ENCODE measurements around the gene FAM221B. TPM values are rescaled to one million over a fixed set of nuclear protein-coding genes. Genes with fewer than 3 reads are reported as not detected.
A peak's percentile ranks its signal among the peaks of the same experiment; 100 is the strongest.

Gene FAM221B
- total and polyA plus RNA-seq, 2 of the 4 experiments (the other 2 are of a cell fraction): not detected

DNA sequence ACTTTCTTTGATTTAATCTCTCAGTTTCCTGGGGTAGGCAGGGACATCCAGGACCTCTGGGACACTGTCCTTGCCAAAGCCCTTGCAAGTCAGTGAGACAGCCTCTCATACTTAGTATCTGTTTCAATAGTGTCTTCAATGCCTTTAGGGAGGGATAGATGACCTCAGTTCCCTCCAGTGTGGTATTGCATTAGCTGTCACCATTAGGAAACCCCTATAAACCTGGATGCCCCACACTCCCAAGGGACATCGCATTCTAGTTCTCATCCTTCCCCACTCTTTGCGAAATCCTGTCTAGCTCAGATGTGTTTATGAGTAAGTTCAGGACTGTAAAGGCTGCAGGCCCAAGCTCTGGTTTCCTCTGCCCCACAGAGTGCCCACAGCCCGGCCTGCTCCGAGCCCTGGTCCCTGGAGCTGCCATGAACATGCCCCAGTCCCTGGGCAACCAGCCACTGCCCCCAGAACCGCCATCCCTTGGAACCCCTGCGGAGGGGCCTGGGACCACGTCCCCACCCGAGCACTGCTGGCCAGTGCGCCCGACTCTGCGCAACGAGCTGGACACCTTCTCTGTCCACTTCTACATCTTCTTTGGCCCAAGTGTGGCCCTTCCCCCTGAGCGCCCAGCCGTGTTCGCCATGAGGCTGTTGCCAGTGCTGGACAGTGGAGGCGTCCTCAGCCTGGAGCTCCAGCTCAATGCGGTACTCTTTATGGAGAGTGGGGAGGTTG, 13.7 kb upstream of the FAM221B start:
- H2BK15ac ChIP-seq (ENCODE audit: low read depth, low read length): no peak overlapping the region
- TF ChIP-seq SMC3 (IDR thresholded peaks at IDR 0.05; ENCODE audit: low read depth, low read length): no peak
- TF ChIP-seq CEBPB (IDR thresholded peaks at IDR 0.05; ENCODE audit: low read depth, low read length): no peak
- TF ChIP-seq, protein P1, sequence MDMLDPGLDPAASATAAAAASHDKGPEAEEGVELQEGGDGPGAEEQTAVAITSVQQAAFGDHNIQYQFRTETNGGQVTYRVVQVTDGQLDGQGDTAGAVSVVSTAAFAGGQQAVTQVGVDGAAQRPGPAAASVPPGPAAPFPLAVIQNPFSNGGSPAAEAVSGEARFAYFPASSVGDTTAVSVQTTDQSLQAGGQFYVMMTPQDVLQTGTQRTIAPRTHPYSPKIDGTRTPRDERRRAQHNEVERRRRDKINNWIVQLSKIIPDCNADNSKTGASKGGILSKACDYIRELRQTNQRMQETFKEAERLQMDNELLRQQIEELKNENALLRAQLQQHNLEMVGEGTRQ (IDR thresholded peaks at IDR 0.05; ENCODE audit: low read depth, low read length): no peak
- no peak for TF ChIP-seq MXI1 (IDR thresholded peaks at IDR 0.05; ENCODE audit: borderline replicate concordance, low read depth, low read length)
- TF ChIP-seq RAD21 (IDR thresholded peaks at IDR 0.05; ENCODE audit: low read length): no peak
- TF ChIP-seq, protein P2, sequence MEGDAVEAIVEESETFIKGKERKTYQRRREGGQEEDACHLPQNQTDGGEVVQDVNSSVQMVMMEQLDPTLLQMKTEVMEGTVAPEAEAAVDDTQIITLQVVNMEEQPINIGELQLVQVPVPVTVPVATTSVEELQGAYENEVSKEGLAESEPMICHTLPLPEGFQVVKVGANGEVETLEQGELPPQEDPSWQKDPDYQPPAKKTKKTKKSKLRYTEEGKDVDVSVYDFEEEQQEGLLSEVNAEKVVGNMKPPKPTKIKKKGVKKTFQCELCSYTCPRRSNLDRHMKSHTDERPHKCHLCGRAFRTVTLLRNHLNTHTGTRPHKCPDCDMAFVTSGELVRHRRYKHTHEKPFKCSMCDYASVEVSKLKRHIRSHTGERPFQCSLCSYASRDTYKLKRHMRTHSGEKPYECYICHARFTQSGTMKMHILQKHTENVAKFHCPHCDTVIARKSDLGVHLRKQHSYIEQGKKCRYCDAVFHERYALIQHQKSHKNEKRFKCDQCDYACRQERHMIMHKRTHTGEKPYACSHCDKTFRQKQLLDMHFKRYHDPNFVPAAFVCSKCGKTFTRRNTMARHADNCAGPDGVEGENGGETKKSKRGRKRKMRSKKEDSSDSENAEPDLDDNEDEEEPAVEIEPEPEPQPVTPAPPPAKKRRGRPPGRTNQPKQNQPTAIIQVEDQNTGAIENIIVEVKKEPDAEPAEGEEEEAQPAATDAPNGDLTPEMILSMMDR (conservative IDR thresholded peaks at IDR 0.05; ENCODE audit: low read depth, low read length): no peak
- intact Hi-C loops (cut with micrococcal nuclease) (no loop called here), in situ Hi-C loops (cut with MboI; ENCODE audit: low sequenced_read_pairs) (no loop called here), dilution Hi-C loops (cut with HindIII; ENCODE audit: low sequenced_read_pairs, unreplicated experiment) (no loop called here)
- peaks cover 21% of the 10 kb centered on the region for H3K9me1 ChIP-seq (ENCODE audit: insufficient read depth, low read length)
- H2BK20ac ChIP-seq (ENCODE audit: low read depth, low read length): no peak overlapping the region
- H3K27me3 ChIP-seq (ENCODE audit: control insufficient read depth, insufficient read depth, low read length): no peaks in the 10 kb centered on the region
- H3K36me3 ChIP-seq (ENCODE audit: control insufficient read depth, insufficient read depth, low read length): peaks cover 7% of the 10 kb centered on the region
- peaks cover 9% of the 10 kb centered on the region; the same call in 1 of the 2 replicates for H4K20me1 ChIP-seq (ENCODE audit: insufficient read depth, low read length)
- H3K27ac ChIP-seq (ENCODE audit: insufficient read depth, low read length): no peak overlapping the region
- H4K5ac ChIP-seq (ENCODE audit: low read depth, low read length): no peak overlapping the region
- H2AK9ac ChIP-seq (replicated peaks; ENCODE audit: low read depth, low read length, poor library complexity): peak overlapping the region; percentile 25
- no peak overlapping the region for H3K23ac ChIP-seq (ENCODE audit: low read depth, low read length)
- ChIA-PET CTCF (no interaction called here), POLR2A (ENCODE audit: unreplicated experiment) (no interaction called here)
- H3K18ac ChIP-seq (ENCODE audit: low read depth, low read length): no peak overlapping the region
- no peak overlapping the region for H4K91ac ChIP-seq (ENCODE audit: insufficient read depth, low read depth, low read length)
- ATAC-seq (ENCODE audit: low read depth) (no peak), DNase-seq (no peak)
- H3K4me1 ChIP-seq (ENCODE audit: control insufficient read depth, insufficient read depth, low read length): peaks cover 17% of the 10 kb centered on the region
- no peak overlapping the region for H3K14ac ChIP-seq (replicated peaks; ENCODE audit: low read depth, low read length)
- H4K8ac ChIP-seq (ENCODE audit: low read depth in 2 of 2, low read length in 2 of 2): no peak overlapping the region
- no peak overlapping the region for H3K56ac ChIP-seq (ENCODE audit: extremely low read depth, insufficient read depth, low read length)
- H2BK5ac ChIP-seq (ENCODE audit: low read depth, low read length, poor library complexity, severe bottlenecking): no peak overlapping the region
- peak overlapping the region; percentile 14; the same call in 1 of the 2 replicates for H3K4ac ChIP-seq (ENCODE audit: low read depth, low read length)
- peaks cover 4 to 6% of the 10 kb centered on the region in 2 experiments; a peak in 1 of 4 replicates for H3K79me1 ChIP-seq (ENCODE audit: low read depth in 1 of 2, low read length in 2 of 2)
- H3K9ac ChIP-seq (ENCODE audit: low read depth, low read length): no peak overlapping the region
- H3K4me2 ChIP-seq (ENCODE audit: low read depth, low read length): no peak overlapping the region
- H2AK5ac ChIP-seq (ENCODE audit: low read depth, low read length): no peak overlapping the region
- H2BK120ac ChIP-seq (ENCODE audit: low read depth, low read length): no peak overlapping the region
- BruUV-seq (replicated peaks): no TSS peak
- no peaks in the 10 kb centered on the region for H3K9me3 ChIP-seq (ENCODE audit: control insufficient read depth, insufficient read depth, low read length)
- no CpG with 5 or more reads among the region's 17 CpGs for WGBS, 2 experiments (ENCODE audit: extremely low coverage in 2 of 2, insufficient read length in 1 of 2)
- no peak overlapping the region for H2AFZ ChIP-seq (replicated peaks; ENCODE audit: low read length, poor library complexity)
- H3K4me3 ChIP-seq (ENCODE audit: insufficient read depth, low read depth, low read length): no peak overlapping the region
